ENCODE measurements around the gene CACNA1B.

The CACNA1B gene

GRCh38 chr9:137952976-137953666 lies 75.5 kb downstream of the CACNA1B start:
- Histone ChIP-seq H3K27ac (ENCODE audit: low read length) (no peak overlapping the region), H3F3A (ENCODE audit: insufficient read depth, low read length) (no peaks in the 10 kb centered on the region), H3K9me2 (replicated peaks; ENCODE audit: insufficient read depth, low read length) (no peaks in the 10 kb centered on the region), H3K9ac (ENCODE audit: low read length) (no peak overlapping the region), H4K20me1 (ENCODE audit: insufficient read depth, low read length) (no peaks in the 10 kb centered on the region), H3K36me3 (replicated peaks; ENCODE audit: insufficient read depth, low read length) (no peaks in the 10 kb centered on the region), H3K9me3 (replicated peaks; ENCODE audit: insufficient read depth, low read length) (no peaks in the 10 kb centered on the region), H3K4me1 (ENCODE audit: low read length) (no peaks in the 10 kb centered on the region), H3K27me3 (replicated peaks; ENCODE audit: insufficient read depth, low read length) (peaks cover 36% of the 10 kb centered on the region), H3K79me2 (ENCODE audit: low read length) (no peaks in the 10 kb centered on the region), H3K4me2 (ENCODE audit: low read depth, low read length) (no peak overlapping the region), H2AFZ (ENCODE audit: low read length) (no peak overlapping the region), H3K4me3 (ENCODE audit: low read length) (no peak overlapping the region)
- DNase-seq = no peak
- TF ChIP-seq CTCF (IDR thresholded peaks at IDR 0.05; ENCODE audit: low read length) = no peak
- TF ChIP-seq EZH2phosphoT487 (IDR thresholded peaks at IDR 0.05; ENCODE audit: low read length) = no peak
- TF ChIP-seq EZH2 (optimal IDR thresholded peaks at IDR 0.05; ENCODE audit: low read depth, low read length) = no peak

GRCh38 chr9:137953683-137954438 lies 76.3 kb downstream of the CACNA1B start:
- no peaks in the 10 kb centered on the region for H3K79me2 ChIP-seq (ENCODE audit: low read length)
- H3F3A ChIP-seq (ENCODE audit: insufficient read depth, low read length) = no peaks in the 10 kb centered on the region
- no peaks in the 10 kb centered on the region for H4K20me1 ChIP-seq (ENCODE audit: insufficient read depth, low read length)
- H3K4me2 ChIP-seq (ENCODE audit: low read depth, low read length) = no peak overlapping the region
- H3K9ac ChIP-seq (ENCODE audit: low read length) = no peak overlapping the region
- H3K27me3 ChIP-seq (replicated peaks; ENCODE audit: insufficient read depth, low read length) = peaks cover 43% of the 10 kb centered on the region
- no peak for DNase-seq
- H3K4me1 ChIP-seq (ENCODE audit: low read length) = no peaks in the 10 kb centered on the region
- H3K9me3 ChIP-seq (replicated peaks; ENCODE audit: insufficient read depth, low read length) = no peaks in the 10 kb centered on the region
- no peak for TF ChIP-seq EZH2 (optimal IDR thresholded peaks at IDR 0.05; ENCODE audit: low read depth, low read length)
- TF ChIP-seq CTCF (IDR thresholded peaks at IDR 0.05; ENCODE audit: low read length) = no peak
- TF ChIP-seq EZH2phosphoT487 (IDR thresholded peaks at IDR 0.05; ENCODE audit: low read length) = no peak
- no peaks in the 10 kb centered on the region for H3K9me2 ChIP-seq (replicated peaks; ENCODE audit: insufficient read depth, low read length)
- no peak overlapping the region for H3K27ac ChIP-seq (ENCODE audit: low read length)
- no peak overlapping the region for H3K4me3 ChIP-seq (ENCODE audit: low read length)
- H3K36me3 ChIP-seq (replicated peaks; ENCODE audit: insufficient read depth, low read length) = no peaks in the 10 kb centered on the region
- H2AFZ ChIP-seq (ENCODE audit: low read length) = no peak overlapping the region

- H3F3A ChIP-seq (ENCODE audit: insufficient read depth, low read length) = no peaks in the 10 kb centered on the region
- no peaks in the 10 kb centered on the region for H3K4me1 ChIP-seq (ENCODE audit: low read length)
- H3K27me3 ChIP-seq (replicated peaks; ENCODE audit: insufficient read depth, low read length) = peaks cover 55% of the 10 kb centered on the region
- no peaks in the 10 kb centered on the region for H3K9me2 ChIP-seq (replicated peaks; ENCODE audit: insufficient read depth, low read length)
- no peak overlapping the region for H3K4me2 ChIP-seq (ENCODE audit: low read depth, low read length)
- no peaks in the 10 kb centered on the region for H4K20me1 ChIP-seq (ENCODE audit: insufficient read depth, low read length)
- TF ChIP-seq EZH2phosphoT487 (IDR thresholded peaks at IDR 0.05; ENCODE audit: low read length) = no peak
- TF ChIP-seq CTCF (IDR thresholded peaks at IDR 0.05; ENCODE audit: low read length) = no peak
- no peak for DNase-seq
- H3K4me3 ChIP-seq (ENCODE audit: low read length) = no peak overlapping the region
- H3K9me3 ChIP-seq (replicated peaks; ENCODE audit: insufficient read depth, low read length) = no peaks in the 10 kb centered on the region
- no peak overlapping the region for H3K9ac ChIP-seq (ENCODE audit: low read length)
- no peaks in the 10 kb centered on the region for H3K36me3 ChIP-seq (replicated peaks; ENCODE audit: insufficient read depth, low read length)
- no peaks in the 10 kb centered on the region for H3K79me2 ChIP-seq (ENCODE audit: low read length)
- H2AFZ ChIP-seq (ENCODE audit: low read length) = no peak overlapping the region
- no peak overlapping the region for H3K27ac ChIP-seq (ENCODE audit: low read length)
These were observed 77.6 kb downstream of the CACNA1B start for GRCh38 chr9:137955224-137955570.
